Right atrium auricular region (tissue), 2 donors: ENCODE measurements around the gene USP48. TPM values are rescaled to one million over a fixed set of nuclear protein-coding genes. Genes with fewer than 3 reads are reported as not detected.

Source experiments
- DNase-seq: peaks from one replicate; pipeline ENCODE4 v3.0.0-alpha.2; 2019; ENCODE audit warnings: low spot score
- H3K27ac ChIP-seq, 2 donors: fragments of 200-600 bp; sonication (generic); 1 replicate in 1 of 2; 2 replicates in 1 of 2; pipeline ENCODE4 v1.5.1; 2016 to 2019
- H3K27me3 ChIP-seq, 2 donors: fragments of 200-600 bp; sonication (generic); one replicate each; pipeline versions ENCODE4 v1.5.1 to v1.6.0; 2017 to 2019
- H3K36me3 ChIP-seq: fragments of 200-600 bp; sonication (generic); one replicate; pipeline ENCODE4 v1.5.1; 2016
- H3K4me1 ChIP-seq, 2 donors: fragments of 200-600 bp; sonication (generic); one replicate each; pipeline versions ENCODE4 v1.5.1 to v1.6.0; 2017 to 2019
- H3K4me3 ChIP-seq, 2 donors: fragments of 200-600 bp; sonication (generic); 1 replicate in 1 of 2; 2 replicates in 1 of 2; pipeline ENCODE4 v1.5.1; 2017 to 2019; ENCODE audit warnings: mild to moderate bottlenecking in 1 of 2, moderate library complexity in 1 of 2
- H3K9me3 ChIP-seq, 2 donors: fragments of 200-600 bp; sonication (generic); one replicate each; pipeline ENCODE4 v1.5.1; 2019
- total RNA-seq, 2 donors: library from RNA; depleted of rRNA; stranded (reverse); fragments of >200 nt; gene quantifications; one replicate each; pipeline ENCODE4 v1.1.0, GENCODE V29; 2016
- TF ChIP-seq, protein P1 (sequence below), 2 donors: fragments of 200-600 bp; sonication (generic); IDR thresholded peaks; one replicate each; pipeline ENCODE4 v1.5.1; 2019; ENCODE audit warnings: antibody characterized with exemption in 2 of 2

Gene USP48
- total RNA-seq, 2 donors from 2014 or later = 24.1 to 31.0 TPM

DNA sequence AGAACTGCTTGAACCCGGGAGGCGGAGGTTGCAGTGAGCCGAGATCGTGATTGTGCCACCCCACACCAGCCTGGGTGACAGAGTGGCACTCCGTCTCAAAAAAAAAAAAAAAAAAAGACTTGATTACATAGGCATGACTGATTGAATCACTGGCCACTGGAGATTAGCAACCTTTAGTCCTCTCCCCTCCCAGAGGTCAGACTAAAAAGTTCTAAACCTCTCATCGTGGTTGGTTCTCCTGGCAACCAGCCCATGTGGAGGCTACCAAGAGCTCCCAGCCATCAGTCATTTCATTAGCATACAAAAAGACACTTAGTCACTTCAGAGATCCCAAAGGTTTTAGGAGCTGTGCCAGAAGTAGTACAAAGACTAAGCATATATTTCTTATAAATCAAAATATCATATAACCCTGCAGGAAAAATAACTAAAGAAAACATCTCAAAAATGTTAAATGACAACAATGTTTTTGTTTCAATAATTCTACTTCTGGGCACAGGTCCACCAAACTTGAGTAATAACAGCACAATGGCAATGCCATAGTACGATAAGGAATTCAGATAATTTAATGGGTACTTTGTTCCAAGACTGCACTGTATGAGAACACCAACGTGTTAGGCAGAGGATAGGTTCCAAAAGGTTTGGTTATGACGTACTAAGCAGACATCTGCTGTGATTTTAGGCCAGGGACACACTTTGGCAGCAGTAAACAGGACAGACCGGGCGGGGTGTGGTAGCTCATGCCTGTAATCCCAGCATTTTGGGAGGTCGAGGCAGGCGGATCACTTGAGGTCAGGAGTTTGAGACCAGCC lies 18.1 kb downstream of the USP48 start:
- TF ChIP-seq, protein P1, sequence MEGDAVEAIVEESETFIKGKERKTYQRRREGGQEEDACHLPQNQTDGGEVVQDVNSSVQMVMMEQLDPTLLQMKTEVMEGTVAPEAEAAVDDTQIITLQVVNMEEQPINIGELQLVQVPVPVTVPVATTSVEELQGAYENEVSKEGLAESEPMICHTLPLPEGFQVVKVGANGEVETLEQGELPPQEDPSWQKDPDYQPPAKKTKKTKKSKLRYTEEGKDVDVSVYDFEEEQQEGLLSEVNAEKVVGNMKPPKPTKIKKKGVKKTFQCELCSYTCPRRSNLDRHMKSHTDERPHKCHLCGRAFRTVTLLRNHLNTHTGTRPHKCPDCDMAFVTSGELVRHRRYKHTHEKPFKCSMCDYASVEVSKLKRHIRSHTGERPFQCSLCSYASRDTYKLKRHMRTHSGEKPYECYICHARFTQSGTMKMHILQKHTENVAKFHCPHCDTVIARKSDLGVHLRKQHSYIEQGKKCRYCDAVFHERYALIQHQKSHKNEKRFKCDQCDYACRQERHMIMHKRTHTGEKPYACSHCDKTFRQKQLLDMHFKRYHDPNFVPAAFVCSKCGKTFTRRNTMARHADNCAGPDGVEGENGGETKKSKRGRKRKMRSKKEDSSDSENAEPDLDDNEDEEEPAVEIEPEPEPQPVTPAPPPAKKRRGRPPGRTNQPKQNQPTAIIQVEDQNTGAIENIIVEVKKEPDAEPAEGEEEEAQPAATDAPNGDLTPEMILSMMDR (IDR thresholded peaks at IDR 0.05) = no peak
- Histone ChIP-seq H3K4me1 (peaks cover 0 to 38% of the 10 kb centered on the region in 2 donors), H3K9me3 (no peaks in the 10 kb centered on the region), H3K36me3 (no peaks in the 10 kb centered on the region), H3K27ac (peak overlapping the region; percentile 68 to 75), H3K27me3 (no peaks in the 10 kb centered on the region), H3K4me3 (no peak overlapping the region)
- DNase-seq = peak; percentile 70

DNA sequence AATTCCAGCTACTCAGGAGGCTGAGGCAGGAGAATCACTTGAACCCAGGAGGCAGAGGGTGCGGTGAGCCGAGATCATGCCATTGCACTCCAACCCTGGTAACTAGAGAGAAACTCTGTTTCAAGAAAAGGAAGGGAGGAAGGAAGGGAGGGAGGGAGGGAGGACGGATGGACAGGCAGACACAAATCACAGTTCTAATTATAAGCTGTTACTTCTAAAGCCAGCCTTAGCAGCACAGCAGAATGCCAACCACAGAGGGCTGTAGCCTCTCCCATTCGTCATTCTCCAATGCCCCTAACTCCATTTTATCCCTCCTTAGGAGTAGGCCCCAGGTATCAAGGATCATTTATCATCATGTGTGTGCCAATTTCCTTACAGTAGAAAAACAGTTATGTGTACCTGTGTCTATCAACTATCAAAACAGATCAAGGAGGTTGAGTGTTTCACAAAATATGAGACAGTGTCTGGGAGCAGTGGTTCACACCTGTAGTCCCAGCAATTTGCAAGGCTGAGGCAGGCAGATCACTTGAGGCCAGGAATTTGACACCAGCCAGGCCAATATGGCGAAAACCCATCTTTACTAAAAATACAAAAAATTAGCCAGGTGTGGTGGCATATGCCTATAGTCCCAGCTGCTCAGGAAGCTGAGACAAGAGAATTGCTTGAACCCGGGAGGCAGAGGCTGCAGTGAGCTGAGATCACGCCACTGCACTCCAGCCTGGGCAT lies 19.1 kb downstream of the USP48 start:
- Histone ChIP-seq H3K9me3 (no peaks in the 10 kb centered on the region), H3K27ac (peak overlapping the region; percentile 68 to 75), H3K27me3 (no peaks in the 10 kb centered on the region), H3K36me3 (no peaks in the 10 kb centered on the region), H3K4me1 (peaks cover 0 to 43% of the 10 kb centered on the region in 2 donors), H3K4me3 (no peak overlapping the region)
- TF ChIP-seq, protein P1 (IDR thresholded peaks at IDR 0.05) = no peak
- DNase-seq = no peak

GRCh38 chr1:21763236-21763635 lies 19.7 kb downstream of the USP48 start:
- TF ChIP-seq, protein P1 (IDR thresholded peaks at IDR 0.05) = no peak
- peaks cover 0 to 43% of the 10 kb centered on the region in 2 donors for H3K4me1 ChIP-seq
- peak overlapping the region; percentile 68 to 75 for H3K27ac ChIP-seq

DNA sequence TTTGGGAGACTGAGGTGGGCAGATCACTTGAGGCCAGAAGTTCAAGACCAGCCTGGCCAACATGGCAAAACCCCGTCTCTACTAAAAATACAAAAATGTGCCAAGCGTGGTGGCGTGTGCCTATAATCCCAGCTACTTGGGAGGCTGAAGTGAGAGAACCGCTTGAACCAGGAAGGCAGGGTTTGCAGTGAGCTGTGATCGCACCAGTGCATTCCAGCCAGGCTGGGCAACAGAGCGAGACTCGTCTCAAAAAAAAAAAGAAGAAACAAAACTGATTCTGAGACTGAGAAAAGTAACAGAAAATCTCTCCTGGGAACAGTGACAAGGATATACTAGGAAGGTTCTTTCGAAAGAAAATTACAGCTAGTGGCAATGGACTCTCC lies 20.9 kb downstream of the USP48 start:
- DNase-seq = no peak
- no peaks in the 10 kb centered on the region for H3K27me3 ChIP-seq
- no peak overlapping the region for H3K27ac ChIP-seq
- TF ChIP-seq, protein P1 (IDR thresholded peaks at IDR 0.05) = no peak
- no peaks in the 10 kb centered on the region for H3K36me3 ChIP-seq
- H3K4me1 ChIP-seq = peaks cover 0 to 38% of the 10 kb centered on the region in 2 donors
- H3K4me3 ChIP-seq = no peak overlapping the region
- no peaks in the 10 kb centered on the region for H3K9me3 ChIP-seq

More at GRCh38 chr1:21763236-21763635, 19.7 kb downstream of the USP48 start:
- H3K4me3 ChIP-seq = no peak overlapping the region
- H3K27me3 ChIP-seq = no peaks in the 10 kb centered on the region
- DNase-seq = no peak
- no peaks in the 10 kb centered on the region for H3K36me3 ChIP-seq
- no peaks in the 10 kb centered on the region for H3K9me3 ChIP-seq

- Histone ChIP-seq H3K27ac (no peak overlapping the region), H3K4me1 (peaks cover 0 to 38% of the 10 kb centered on the region in 2 donors)
Observed at GRCh38 chr1:21761052-21761451, 21.9 kb downstream of the USP48 start.

More at GRCh38 chr1:21761052-21761451, 21.9 kb downstream of the USP48 start:
- peaks cover 3% of the 10 kb centered on the region for H3K36me3 ChIP-seq
- TF ChIP-seq, protein P1 (IDR thresholded peaks at IDR 0.05) = no peak
- DNase-seq = no peak
- H3K4me3 ChIP-seq = no peak overlapping the region
- no peaks in the 10 kb centered on the region for H3K9me3 ChIP-seq
- H3K27me3 ChIP-seq = no peaks in the 10 kb centered on the region
